Spleen (tissue), 7 donors: ENCODE measurements around the gene SORCS2.

Experiments
- CTCF ChIP-seq, 11 experiments: fragments of 200-600 bp in 7 of 11; fragments of 450-650 bp in 4 of 11; sonication (generic) in 4 of 11; IDR thresholded peaks in 8 of 11; conservative IDR thresholded peaks in 3 of 11; 1 replicate in 7 of 11; 2 replicates in 4 of 11; pipeline versions ENCODE4 v1.4.0 to v1.8.0; 2016 to 2021; ENCODE audit warnings: antibody characterized with exemption in 11 of 11, inconsistent platforms in 4 of 11, mild to moderate bottlenecking in 1 of 11
- POLR2AphosphoS5 ChIP-seq, 3 donors: sonication (generic); formaldehyde crosslinking; IDR thresholded peaks; one replicate each; pipeline ENCODE4 v1.5.1; 2017; ENCODE audit warnings: antibody characterized with exemption in 3 of 3
- donor health status: DM: no; HTN: no; CAD: no; lungs with moderate emphysema.
- donor health status: DM: no; HTN: no; CAD: no.
- donor health status: DM: no; HTN: no; CAD: no.

- TF ChIP-seq POLR2AphosphoS5 (IDR thresholded peaks at IDR 0.05) (no peak), CTCF (IDR thresholded peaks at IDR 0.05 in 8 of 11, conservative IDR thresholded peaks at IDR 0.05 in 3 of 11) (no peak)
Measured at GRCh38 chr4:7281691-7282665, 89.6 kb downstream of the SORCS2 start.
